ENCODE results near the gene ATAD2B. TPM values are rescaled to one million over a fixed set of nuclear protein-coding genes. Genes with fewer than 3 reads are reported as not detected.

ATAD2B gene
- total and polyA plus RNA-seq, 2 of the 8 experiments (the other 6 are each of a cell fraction or from before 2014, with no cell fraction given) = 3.4 to 16.1 TPM

- Histone ChIP-seq H2AFZ (ENCODE audit: low read length) (no peak overlapping the region), H3K4ac (replicated peaks; ENCODE audit: insufficient read length, low read depth, low read length) (no peak overlapping the region), H3K79me2 (ENCODE audit: control insufficient read depth in 1 of 2, insufficient read depth in 2 of 2, low read length in 2 of 2) (no peaks in the 10 kb centered on the region), H3K4me1 (replicated peaks in 1 of 4; ENCODE audit: control insufficient read depth in 3 of 4, insufficient read depth in 4 of 4, low read length in 3 of 4) (peaks cover 5 to 11% (median 9%) of the 10 kb centered on the region in 4 experiments), H2BK15ac (ENCODE audit: low read length) (no peak overlapping the region), H4K8ac (ENCODE audit: extremely low read depth, insufficient read depth, low read length) (no peak overlapping the region), H3K23ac (ENCODE audit: insufficient read length) (no peak overlapping the region), H3K79me1 (ENCODE audit: low read depth, low read length) (no peaks in the 10 kb centered on the region), H4K91ac (replicated peaks; ENCODE audit: insufficient read length, low read length) (no peak overlapping the region), H4K20me1 (replicated peaks in 1 of 2; ENCODE audit: control insufficient read depth in 1 of 2, insufficient read depth in 2 of 2, low read length in 2 of 2) (no peaks in the 10 kb centered on the region), H4K5ac (ENCODE audit: insufficient read length, low read depth, low read length) (no peak overlapping the region), H3K4me2 (ENCODE audit: insufficient read depth in 1 of 2, low read depth in 2 of 2, low read length in 2 of 2) (no peak overlapping the region), H2BK20ac (ENCODE audit: low read length) (no peak overlapping the region), H2AK5ac (ENCODE audit: low read depth, low read length) (no peak overlapping the region), H3K36me3 (ENCODE audit: control insufficient read depth in 2 of 4, insufficient read depth in 4 of 4, low read length in 3 of 4) (no peaks in the 10 kb centered on the region), H3K9ac (replicated peaks in 1 of 4; ENCODE audit: extremely low read depth in 1 of 4, low read depth in 3 of 4, low read length in 3 of 4) (no peak overlapping the region), H3K18ac (ENCODE audit: extremely low read depth, low read length) (no peak overlapping the region), H3K4me3 (ENCODE audit: extremely low read depth in 1 of 4, insufficient read depth in 2 of 4, low read depth in 3 of 4, low read length in 4 of 4) (no peak overlapping the region), H2BK12ac (ENCODE audit: low read depth, low read length) (no peak overlapping the region), H3K9me3 (ENCODE audit: insufficient read depth in 2 of 2, low read depth in 1 of 2, low read length in 1 of 2) (no peaks in the 10 kb centered on the region), H2BK5ac (ENCODE audit: low read depth, low read length) (no peak overlapping the region), H3K23me2 (ENCODE audit: low read depth, low read length) (no peaks in the 10 kb centered on the region), H3K14ac (ENCODE audit: insufficient read length) (no peak overlapping the region), H2BK120ac (replicated peaks; ENCODE audit: low read depth, low read length) (no peak overlapping the region), H3K27ac (ENCODE audit: low read depth, low read length) (no peak overlapping the region), H3K27me3 (replicated peaks in 1 of 4; ENCODE audit: control insufficient read depth in 3 of 4, extremely low read depth in 1 of 4, insufficient read depth in 3 of 4, low read length in 3 of 4) (no peaks in the 10 kb centered on the region), H3K56ac (replicated peaks; ENCODE audit: insufficient read length, low read depth, low read length) (no peak overlapping the region)
- DNase-seq (ENCODE audit: low read depth in 1 of 2, low spot score in 2 of 2) (no peak), FAIRE-seq (no peak)
- CTCF ChIA-PET (ENCODE audit: partially characterized antibody) = no interaction called here
- 95% methylated on average over 6 of the region's 6 CpGs; no CpG with 5 or more reads in 1 of the 2 experiments for WGBS, 2 experiments (ENCODE audit: extremely low coverage in 1 of 2, insufficient coverage in 1 of 2, insufficient read length in 1 of 2, insufficient replicate concordance in 2 of 2, low coverage in 1 of 2, low lambda C conversion rate in 2 of 2, missing lambda C conversion rate in 1 of 2)
- TF ChIP-seq SAP30 (IDR thresholded peaks at IDR 0.05; ENCODE audit: insufficient read depth, insufficient replicate concordance, low read length) = no peak
- no peak for TF ChIP-seq ATF3 (IDR thresholded peaks at IDR 0.05; ENCODE audit: insufficient read depth, low read depth, low read length)
- POLR2A ChIA-PET (ENCODE audit: partially characterized antibody) = interaction anchor here (0.7 kb wide), 1 partner anchor 63 kb away, joined by 4 read pairs; no protein-coding TSS in a partner anchor
Measured at GRCh38 chr2:23708771-23709170, 218.2 kb downstream of the ATAD2B start.

Data from H1 (cell line).